GM18519 (cell line): ENCODE measurements around the gene BRMS1.

Experiments
- ATAC-seq: cut with Tn5 transposase; IDR thresholded peaks from one replicate; pipeline ENCODE4 v1.9.1; 2021; ENCODE audit warnings: mild to moderate bottlenecking, moderate library complexity; ENCODE audit not compliant: unreplicated experiment, low FRiP score

BRMS1 gene

DNA sequence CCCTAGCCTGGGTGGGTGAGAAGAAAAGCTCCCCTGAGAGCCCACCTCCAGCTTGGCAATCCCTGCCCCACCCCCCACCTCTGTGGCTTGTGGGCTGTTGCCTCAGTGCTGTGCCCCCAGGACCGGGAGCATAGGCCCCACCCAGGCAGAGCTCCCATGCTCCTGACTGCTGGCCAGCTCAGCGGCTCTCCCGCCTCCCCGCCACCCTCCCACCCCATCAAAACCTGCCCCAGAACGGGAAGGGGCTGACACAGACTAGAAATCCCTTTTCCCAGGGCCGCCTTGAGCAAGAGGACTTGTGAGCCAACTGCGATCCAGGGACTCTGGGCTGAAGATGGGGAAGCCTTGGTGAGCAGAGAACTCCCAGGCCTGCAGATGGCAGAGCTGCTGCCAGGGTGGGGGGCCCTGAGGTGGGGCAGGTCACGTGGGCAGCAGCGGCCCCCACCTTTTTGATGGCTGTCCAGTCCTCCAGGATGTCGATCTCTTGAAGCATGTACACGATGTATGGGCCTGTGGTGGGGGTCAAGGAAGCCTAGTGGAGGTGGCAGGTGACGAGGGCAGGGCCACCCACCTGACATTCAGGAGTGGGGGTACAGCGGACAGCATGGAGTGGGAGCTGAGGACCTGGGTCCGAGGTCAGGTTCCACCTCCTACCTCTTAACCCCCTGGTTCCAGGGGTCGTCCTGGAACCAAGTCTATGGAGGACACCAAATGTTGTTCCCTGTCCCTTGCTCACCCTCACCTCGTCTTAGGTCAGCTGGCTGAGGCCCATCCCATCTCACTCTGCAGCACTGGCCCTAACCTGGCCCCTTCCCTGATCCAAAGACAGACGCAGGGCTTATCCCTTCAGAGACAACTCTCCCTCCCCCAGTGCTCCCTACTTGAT, 6.4 kb downstream of the BRMS1 start:
- ATAC-seq: no peak

DNA sequence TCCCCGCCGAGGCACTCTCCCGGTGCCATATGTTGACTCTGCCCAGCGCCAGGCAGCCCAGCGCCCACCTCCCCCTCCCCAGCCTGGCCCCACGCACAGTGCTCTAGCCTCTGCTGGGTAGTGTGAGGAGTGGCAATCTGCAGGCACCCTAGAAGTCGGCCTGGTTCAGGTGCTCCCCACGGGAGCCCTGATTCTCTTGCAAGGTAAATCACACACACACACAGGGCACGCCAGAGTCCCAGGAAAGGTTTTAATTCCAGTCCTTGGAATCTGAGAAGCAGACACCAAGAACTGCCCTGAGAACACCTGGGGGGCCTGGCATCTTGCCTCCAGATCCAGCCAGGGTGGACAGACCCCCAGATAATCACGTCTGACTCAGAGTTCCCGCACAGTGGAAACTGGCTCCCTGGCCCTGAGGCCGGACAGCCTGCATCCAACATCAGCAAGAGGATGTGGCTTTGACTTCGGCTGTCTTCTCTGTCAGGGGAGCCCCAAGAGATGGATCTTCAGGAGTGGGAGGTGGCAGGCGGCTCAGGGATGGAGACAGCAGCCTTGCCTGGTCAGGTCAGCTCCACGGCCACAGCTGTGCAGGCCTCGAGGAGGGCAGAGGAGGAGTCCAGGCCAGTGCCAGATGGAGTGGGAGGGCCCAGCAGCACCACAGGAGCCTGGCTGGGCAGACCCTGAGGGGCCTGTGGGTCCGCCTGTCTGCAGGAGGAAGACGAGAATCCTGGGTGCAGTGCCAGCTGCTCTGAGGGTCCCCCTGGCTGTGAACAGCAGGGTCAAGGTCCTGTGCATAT, 7.6 kb downstream of the BRMS1 start:
- ATAC-seq: no peak

DNA sequence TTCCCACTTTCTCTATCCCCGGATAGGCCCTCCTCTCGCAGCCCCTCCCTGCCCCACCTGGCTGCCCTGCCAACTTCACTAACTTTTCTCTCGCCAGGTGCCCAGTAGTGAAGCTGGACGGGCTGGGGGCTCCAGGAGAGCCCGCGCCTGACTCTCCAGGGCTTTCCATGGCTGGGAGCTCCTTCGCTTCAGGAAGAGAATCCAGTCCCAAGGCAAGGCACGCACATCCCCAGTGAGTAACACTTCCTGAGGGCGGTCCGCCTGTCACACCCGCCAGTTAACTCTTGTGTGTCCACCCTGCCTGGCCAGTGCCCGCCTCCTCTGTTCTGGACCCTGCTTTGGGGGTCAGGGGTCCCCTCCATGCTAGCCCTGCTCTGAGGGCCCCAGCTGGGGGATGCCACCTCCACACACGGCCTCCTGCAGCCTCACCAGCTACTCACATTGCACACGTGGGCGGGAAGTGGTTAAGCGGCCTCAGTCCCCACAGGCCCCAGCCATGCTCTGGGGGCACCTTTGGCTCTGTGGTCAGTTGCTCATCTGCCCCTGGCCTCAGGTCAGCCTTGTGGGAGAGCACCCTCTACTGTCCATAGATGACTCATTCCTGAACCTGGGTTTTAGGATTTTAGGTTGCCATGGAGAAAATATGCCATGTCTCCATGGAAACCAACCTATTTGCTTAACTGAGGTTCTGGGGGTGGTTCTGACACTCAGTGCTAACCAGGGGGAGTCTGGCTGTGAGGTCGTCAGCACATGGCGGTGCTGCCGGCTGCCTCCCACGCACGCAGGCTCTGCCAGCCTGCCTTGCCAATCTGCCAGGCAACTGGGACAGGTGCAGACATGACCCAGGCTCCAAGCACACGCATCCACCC, 8.4 kb downstream of the BRMS1 start, which contains the start of gene RIN1:
TSS of gene RIN1 (minus strand) at position 201 of the 869 bp plus-strand sequence. CDS start at position 169, 32 bp downstream.
- ATAC-seq: no peak

DNA sequence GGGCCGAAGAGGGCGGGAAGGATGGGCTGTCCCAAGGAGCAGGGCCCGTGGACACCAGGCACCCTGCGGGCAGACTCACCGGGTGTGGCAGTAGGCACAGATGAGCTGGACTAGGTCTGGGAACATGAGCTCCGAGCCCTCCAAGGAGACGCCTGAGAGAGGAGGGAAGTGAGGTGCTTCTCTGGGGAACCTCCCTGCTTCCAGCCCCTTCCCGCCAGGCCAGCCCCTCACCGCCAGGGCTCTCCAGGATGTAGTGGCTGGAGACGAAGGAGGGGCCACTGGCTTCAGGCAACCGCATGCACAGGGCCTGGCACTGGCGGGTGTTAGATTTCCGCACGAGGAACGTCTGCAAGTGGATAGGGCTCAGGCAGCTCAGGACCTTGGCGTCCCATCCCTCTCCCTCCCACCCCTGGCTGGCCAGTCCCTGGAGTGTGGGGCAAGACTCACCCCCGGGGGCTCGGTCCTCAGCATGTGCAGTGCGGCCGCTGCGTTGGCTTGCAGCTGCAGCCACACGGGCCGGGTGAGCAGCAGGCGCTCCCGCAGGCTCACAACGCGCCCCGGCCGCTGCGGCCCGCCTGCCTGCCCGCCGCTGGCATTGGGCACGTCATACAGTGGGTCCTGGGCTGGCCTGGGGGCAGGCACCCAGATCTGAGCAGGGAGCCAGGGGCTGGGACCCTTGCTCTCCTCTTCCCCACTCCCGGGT, 9.2 kb downstream of the BRMS1 start:
- ATAC-seq: no peak

DNA sequence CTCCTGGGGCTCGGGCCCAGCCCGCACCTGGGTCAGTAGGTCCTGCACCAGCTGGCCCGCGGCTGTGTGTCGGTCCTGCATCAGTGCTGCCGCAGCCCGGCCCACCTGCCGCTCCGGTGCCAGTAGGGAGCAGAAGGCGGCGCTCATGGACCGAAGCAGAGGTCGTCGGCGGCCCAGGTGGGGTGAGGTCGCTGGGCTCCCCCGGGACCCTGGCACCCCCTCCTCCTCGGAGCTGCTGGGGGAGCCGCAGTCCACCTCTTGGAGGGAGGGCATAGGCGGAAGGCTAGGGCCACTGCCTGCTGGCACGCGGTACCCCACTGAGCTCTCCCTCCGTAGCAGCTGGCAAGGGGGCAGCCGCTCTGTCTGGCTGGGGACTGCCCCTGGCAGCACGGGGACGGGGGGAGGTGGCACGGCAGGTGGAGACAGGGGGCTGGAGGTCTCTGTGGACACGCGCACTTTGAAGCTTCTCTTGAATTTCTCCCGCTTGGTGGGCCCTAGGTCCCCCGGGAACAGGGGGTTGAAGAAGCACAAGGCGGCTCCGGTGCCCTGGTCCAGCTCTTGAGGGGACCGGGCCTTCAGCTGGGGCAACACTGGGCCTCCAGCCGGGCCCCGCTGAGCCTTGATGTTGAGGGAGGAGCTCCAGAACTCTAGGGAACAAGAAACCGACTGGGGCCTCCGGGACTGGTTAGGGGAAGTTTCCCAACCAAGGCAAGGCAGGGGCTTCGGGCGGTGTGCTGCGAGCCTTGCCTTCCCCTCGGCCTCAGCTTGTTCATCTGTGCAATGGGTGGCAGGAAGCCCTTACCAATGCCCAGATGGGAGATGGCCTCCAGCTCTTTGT, 10.1 kb downstream of the BRMS1 start:
- no peak for ATAC-seq

DNA sequence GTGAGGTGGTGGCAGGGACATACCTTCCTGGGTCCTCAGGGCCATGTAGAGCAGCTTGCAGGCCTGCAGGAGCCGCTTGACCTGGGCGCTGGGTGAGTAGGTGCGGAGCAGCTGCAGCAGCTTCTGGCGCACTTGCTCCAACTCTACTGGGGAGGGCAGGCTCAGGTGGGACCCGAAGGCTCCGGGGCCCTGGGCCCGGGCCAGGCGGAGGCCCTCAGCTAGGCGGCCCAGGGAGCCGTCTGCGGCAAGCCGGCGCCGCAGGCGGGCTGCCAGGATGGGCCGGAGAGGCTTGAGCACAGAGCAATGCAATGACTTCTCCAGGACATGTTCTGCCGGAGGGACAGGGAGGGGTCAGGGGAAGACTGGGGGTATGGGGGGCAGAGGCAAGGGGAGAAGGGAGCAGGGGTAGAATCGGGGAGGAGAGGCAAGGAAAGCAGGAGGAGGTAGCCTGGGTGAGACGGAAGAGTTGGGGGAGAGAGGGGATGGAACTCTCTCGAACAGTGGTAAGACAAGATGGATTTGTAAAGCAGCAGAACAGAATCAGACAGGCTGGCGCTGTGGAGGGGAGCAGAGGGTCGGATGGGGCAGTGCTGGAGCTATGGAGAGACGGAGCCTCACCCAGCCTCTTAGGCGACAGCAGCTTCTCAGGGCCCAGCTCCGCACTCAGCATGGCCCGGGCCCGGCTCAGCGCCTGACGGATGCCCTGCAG, 10.9 kb downstream of the BRMS1 start:
- no peak for ATAC-seq

DNA sequence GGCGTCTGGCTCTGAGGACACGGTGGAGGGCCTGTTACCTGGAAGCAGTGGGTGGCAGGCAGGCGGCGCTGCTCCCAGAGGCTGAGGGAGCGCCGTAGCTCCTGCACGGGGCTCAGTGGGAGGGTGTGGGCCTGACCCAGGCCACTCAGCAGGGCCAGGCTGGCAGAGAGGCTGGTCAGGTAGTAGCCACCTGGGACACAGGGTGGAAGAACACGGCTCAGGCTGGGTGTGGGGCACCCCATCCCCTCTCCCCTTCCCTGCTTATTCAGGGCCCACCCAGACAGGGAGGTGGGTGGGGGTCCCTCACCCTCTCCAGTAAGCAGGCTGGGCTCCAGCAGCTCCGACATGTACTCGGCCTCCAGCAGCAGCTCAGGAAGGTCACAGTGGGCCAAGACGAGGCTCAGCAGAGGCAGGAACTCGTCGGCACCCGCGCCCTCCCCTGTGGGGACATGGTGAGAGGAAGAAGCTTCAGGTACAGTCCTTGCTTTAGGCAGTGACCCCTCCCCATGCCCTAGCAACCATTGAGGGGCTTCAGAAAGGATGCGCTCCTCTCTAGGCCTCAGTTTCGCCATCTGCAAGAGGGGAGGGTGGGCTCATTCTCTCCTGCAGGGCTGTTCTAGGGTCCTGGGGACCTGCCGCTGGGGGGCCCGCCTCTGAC, 11.6 kb downstream of the BRMS1 start:
- ATAC-seq: no peak

DNA sequence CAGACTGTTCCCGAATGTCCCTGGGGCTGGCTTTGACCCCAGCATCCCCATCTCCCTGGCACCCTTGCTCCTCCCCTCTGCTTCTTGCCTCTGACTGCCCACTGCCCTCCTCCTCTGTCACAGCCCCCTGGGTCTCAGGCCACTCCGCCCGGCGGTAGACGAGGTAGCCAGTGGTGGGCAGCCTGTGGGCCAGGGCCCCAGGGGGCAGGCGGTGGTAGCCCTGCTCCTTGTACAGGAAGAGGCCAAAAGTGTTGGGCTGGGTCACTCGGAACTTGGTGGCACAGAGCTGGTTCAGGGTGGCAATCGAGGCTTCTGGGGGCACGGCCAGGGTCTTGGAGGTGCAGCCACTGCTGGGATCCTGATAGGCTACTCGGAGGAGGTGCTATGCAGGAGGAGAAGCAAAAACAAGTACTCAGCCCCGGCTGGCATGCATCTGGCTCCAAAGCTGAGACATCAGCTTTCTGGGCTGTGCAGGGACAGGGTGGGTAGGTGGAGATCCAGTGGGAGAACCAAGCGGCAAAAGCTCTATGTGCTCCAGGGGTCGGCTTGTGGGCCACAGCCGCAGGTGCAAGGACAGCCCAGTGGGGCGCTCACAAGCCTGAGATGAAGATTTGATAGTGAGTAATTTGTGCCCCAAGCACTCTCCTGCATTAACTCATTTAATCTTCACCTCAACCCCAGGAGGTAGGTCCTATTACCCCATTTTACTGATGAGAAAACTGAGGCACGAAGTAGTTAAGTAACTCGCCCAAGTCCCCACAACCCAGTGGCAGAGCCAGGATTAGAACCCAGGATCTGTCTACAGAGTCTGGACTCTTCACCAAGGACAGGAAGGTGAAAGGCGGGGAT, 12.3 kb downstream of the BRMS1 start:
- ATAC-seq: no peak

DNA sequence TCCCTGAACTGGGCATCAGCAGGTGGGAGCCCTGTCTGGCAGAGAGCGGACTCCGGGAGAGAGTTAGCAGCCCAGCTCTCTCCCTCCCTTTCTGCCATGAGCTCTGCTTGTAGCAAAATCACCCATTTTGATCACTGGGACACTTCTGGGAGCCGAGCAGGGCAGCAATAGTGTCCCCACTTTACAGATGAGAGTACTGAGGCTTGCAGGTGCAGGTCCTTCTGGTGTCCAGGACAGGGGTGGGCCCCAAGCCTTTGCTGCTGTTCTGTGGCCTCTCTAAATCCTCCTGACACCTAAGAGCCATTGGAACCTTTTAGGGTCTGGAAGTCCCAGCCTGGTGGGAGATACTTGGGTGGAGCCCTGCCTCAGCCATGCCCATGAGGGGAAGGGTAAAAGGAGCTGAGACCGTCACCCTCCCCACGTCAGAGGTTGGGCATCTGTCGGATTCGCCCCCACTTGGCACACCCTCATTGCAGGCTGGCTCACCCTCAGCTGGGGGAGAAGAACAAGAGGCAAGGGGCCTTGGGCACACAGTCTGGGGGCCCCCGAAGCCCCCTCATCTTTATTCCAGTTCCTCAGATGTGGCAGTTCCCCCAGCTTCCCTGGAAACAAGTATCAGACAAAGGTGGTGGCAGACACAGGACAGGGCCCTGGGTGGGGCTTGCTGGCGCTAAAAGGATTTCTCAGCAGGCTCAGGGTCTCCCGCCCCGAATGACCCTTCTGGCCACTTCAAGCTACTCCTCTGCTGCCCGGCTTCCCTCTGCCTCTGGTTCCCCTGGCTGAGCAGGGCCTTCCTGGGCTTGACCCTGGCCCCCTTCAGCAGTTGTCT, 13.1 kb downstream of the BRMS1 start:
- no peak for ATAC-seq

DNA sequence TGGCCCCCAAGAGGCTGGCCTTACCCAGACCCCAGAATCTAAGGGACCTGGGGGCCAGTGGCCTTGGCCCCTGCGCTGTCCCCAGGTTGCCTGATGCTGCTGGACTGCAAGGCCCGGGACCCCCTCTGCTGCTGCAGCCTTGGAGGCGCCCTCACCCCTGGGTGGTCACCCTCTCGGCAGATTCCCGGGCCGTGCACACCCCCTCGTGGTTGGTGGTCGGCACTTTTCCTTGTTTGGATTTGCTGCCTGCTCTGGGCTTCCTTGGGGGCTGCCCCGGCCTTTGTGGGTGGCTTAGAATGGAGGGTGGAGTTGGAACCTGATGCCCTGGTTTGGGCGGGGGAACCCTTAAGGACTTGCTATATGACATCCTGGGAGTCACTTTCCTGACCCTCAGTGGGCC, 14.0 kb downstream of the BRMS1 start:
- ATAC-seq: no peak

DNA sequence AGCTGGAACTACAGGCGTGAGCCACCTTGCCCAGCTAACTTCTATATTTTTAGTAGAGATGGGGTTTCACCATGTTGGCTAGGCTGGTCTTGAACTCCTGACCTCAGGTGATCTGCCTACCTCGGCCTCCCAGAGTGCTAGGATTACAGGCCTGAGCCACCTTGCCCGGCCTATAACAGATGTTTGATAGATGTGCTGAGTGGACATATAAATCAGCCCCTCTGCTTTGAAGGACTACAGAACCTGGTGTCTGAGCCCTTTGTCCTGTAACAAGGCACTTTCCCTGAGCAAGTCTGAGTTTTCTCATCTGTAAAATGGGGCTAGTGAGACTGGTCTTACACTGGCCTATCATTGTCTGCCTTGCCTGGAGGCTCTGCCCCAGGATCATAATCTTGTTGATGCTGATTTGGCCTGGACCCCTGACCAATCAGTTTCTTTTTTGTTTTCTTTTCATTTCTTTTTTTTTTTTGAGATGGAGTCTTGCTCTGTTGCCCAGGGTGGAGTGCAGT, 15.7 kb downstream of the BRMS1 start:
- no peak for ATAC-seq

DNA sequence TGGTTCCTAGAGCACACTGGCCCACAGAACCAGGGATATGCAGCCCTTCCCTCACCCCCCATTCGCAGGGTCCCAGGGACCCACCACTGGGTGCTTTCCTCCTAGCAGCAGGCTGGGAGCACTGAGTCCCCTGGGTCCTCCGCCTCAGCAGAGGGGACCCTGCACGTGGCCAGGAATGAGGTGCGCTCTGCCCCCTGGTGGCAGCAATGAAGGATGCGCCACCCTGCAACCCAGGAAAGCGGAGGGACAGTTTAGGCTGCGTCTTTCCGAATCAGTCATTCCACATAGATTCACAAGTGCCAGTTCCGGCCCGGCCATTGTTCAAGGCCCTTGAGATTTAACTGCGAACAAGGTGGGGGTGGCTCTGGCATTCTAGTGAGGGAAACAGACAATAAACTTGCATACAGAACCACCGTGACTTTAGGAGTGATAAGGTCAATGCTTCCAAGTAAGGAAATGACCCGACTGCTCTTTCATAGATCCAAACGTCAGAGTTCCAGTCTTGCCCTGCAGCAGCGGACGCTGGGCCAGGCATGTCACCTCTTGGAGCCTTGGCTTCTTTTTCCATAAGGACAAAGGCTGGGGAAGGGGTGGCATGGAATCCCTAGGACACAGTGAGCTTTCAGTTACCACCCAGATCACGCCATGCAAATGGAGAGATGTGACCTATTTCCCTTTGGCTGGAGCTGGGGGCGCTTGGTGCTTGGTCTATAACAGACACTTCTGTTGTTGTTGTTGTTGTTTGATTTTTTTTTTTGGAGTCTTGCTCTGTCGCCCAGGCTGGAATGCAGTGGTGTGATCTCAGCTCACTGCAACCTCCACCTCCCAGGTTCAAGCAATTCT, 16.4 kb downstream of the BRMS1 start:
- no peak for ATAC-seq

DNA sequence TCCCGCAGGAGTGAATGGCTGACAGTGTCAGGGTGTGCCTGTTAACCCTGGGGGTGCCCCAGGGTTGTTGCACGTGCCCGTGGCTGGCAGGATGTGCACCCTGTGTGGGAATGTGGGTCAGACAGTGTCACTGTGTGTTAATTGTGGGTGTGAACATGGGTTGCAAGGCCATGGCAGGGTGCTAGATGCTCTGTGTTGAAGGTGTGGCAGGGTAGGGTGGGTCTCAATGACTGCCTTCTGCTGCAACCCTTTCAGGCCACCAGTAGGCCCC, 16.9 kb downstream of the BRMS1 start:
- no peak for ATAC-seq

DNA sequence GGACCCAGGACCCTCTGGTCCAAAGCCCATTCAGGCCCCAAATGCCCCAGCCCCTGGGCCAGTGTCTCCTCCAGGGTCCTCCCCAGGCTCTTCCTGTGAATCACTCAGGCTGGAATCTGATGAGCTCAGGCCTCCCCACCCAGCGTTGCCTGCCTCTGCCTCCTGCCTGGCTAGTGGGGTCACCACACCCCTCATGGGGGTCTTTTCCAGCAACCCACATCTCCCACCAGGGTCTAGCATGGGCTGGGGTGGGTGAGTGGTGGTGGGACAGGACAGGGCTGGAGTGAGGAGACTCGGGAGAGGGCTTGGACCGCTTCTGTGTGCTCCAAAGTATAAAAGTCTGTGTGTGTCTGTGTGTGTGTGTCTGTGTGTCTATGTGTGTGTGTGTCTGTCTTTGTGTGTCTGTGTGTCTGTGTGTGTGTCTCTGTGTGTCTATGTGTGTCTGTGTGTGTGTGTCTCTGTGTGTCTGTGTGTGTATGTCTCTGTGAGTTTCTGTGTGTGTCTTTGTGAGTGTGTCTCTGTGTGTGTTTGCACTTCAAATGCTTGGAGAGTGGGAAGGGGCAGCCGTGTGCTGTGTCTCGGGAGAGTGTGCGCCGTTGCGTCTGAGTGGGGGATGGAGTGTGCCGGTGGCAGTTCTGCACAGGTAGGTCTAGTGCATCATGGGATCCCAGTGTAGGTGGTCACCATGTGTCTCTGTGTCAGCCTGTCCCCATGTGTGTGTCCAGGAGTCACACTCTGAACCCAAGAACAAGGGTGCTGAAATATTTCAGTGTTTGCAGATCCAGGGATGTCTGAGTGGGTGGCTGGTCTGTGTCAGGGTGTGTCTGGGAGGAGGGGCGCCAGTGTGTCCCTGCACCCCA, 17.5 kb downstream of the BRMS1 start:
- ATAC-seq: no peak
